HL-60 (cell line): ENCODE data around the gene SLC12A8.

Source experiments
- DNase-seq, 2 experiments: peaks; one replicate each; pipeline ENCODE4 v3.0.0-alpha.2; 2010 to 2020; ENCODE audit warnings: low read depth in 1 of 2, low spot score in 1 of 2
- H3K27ac ChIP-seq: fragments of 250-450 bp; sonication (Bioruptor Pico); replicated peaks from 2 replicates; pipeline ENCODE4 v1.5.1; 2020; ENCODE audit warnings: mild to moderate bottlenecking, moderate library complexity
- H3K27me3 ChIP-seq: fragments of 250-450 bp; sonication (Bioruptor Pico); 2 replicates; pipeline ENCODE4 v1.5.1; 2021; ENCODE audit warnings: mild to moderate bottlenecking, moderate library complexity; ENCODE audit not compliant: insufficient read depth, poor library complexity, severe bottlenecking
- H3K4me3 ChIP-seq: replicated peaks from 2 replicates; pipeline ENCODE4 v1.5.1; 2011; ENCODE audit warnings: mild to moderate bottlenecking, control low read depth, low read length; ENCODE audit not compliant: insufficient read depth
- CTCF ChIP-seq: IDR thresholded peaks from one replicate; pipeline ENCODE4 v1.5.1; 2011; ENCODE audit warnings: low read length, control low read depth, inconsistent platforms; ENCODE audit not compliant: insufficient read depth
- GABPA ChIP-seq: IDR thresholded peaks from 2 replicates; pipeline ENCODE4 v1.6.1; 2012; ENCODE audit warnings: low read depth
- POLR2AphosphoS5 ChIP-seq: IDR thresholded peaks from 2 replicates; pipeline ENCODE4 v1.6.1; 2012; ENCODE audit warnings: low read depth
- REST ChIP-seq: IDR thresholded peaks from 2 replicates; pipeline ENCODE4 v1.6.1; 2012; ENCODE audit warnings: low read depth; ENCODE audit not compliant: insufficient replicate concordance
- SPI1 ChIP-seq: IDR thresholded peaks from 2 replicates; pipeline ENCODE4 v1.6.1; 2012; ENCODE audit warnings: low read depth, mild to moderate bottlenecking, borderline replicate concordance

Gene SLC12A8

GRCh38 chr3:125148016-125148812 is 64.3 kb downstream of the SLC12A8 start:
- Histone ChIP-seq H3K27me3 (no peaks in the 10 kb centered on the region), H3K4me3 (no peak overlapping the region), H3K27ac (peak overlapping the region; percentile 64)
- DNase-seq: no peak
- TF ChIP-seq POLR2AphosphoS5 (no peak), SPI1 (no peak), GABPA (no peak), CTCF (no peak), REST (no peak)

GRCh38 chr3:125147491-125147820 is 65.1 kb downstream of the SLC12A8 start:
- Histone ChIP-seq H3K27me3 (no peaks in the 10 kb centered on the region), H3K4me3 (no peak overlapping the region), H3K27ac (peak overlapping the region; percentile 64)
- DNase-seq: no peak
- TF ChIP-seq GABPA (no peak), SPI1 (no peak), REST (no peak), POLR2AphosphoS5 (no peak), CTCF (no peak)

GRCh38 chr3:125146626-125147490 is 65.7 kb downstream of the SLC12A8 start:
- H3K27me3 ChIP-seq: peaks cover 3% of the 10 kb centered on the region
- TF ChIP-seq REST (no peak), GABPA (no peak), SPI1 (peak; percentile 78), CTCF (no peak)
- DNase-seq: peak; percentile 70 to 81
- H3K4me3 ChIP-seq: no peak overlapping the region
- peak overlapping the region; percentile 64 for H3K27ac ChIP-seq
